ENCODE data around the gene TMEM270. TPM values are rescaled to one million over a fixed set of nuclear protein-coding genes. Genes with fewer than 3 reads are reported as not detected.

TMEM270 gene
- total RNA-seq, 4 donors from 2014 or later = not detected

GRCh38 chr7:73912223-73912622 lies 51.3 kb downstream of the TMEM270 start:
- 86 to 94% methylated on average over 4 to 5 of the region's 5 CpGs for WGBS, 2 donors

More at GRCh38 chr7:73912223-73912622, 51.3 kb downstream of the TMEM270 start:
- no peaks in the 10 kb centered on the region for H3K36me3 ChIP-seq
- intact Hi-C loops (cut with DNase I) = no loop called here
- no peak overlapping the region for H3K4me3 ChIP-seq
- no peak for TF ChIP-seq POLR2A (IDR thresholded peaks at IDR 0.05)
- no peak for TF ChIP-seq CTCF (IDR thresholded peaks at IDR 0.05)
- no peak overlapping the region for H3K27ac ChIP-seq
- no peak for DNase-seq
- no peaks in the 10 kb centered on the region for H3K9me3 ChIP-seq
- H3K27me3 ChIP-seq = no peaks in the 10 kb centered on the region
- peaks cover 8 to 26% (median 9%) of the 10 kb centered on the region in 3 donors for H3K4me1 ChIP-seq

Other genes with a start within 250 kb of the TMEM270 start
- 10 to 100 TPM in 1 of 4 donors, 1 to 10 TPM in 2, under 1 TPM in 1; 0.53 to 13.5 (median 2.9) TPM for gene MLXIPL, start 236.6 kb upstream of the TMEM270 start, total RNA-seq
- 1 to 10 TPM in 1 of 4 donors, under 1 TPM in 1, not detected in 2; 0.97 to 1.3 TPM for gene VPS37D, start 193.3 kb upstream of the TMEM270 start, total RNA-seq
- 1 to 10 TPM; 2.7 to 5.7 (median 4.8) TPM for gene DNAJC30, start 177.7 kb upstream of the TMEM270 start, total RNA-seq
- 10 to 100 TPM; 24.9 to 44.7 (median 42.6) TPM for gene BUD23, start 177.6 kb upstream of the TMEM270 start, total RNA-seq
- gene STX1A, start 141.5 kb upstream of the TMEM270 start, total RNA-seq = 1 to 10 TPM in 3 of 4 donors, under 1 TPM in 1; 0.94 to 4.0 (median 1.8) TPM
- gene ABHD11, start 122.4 kb upstream of the TMEM270 start, total RNA-seq = 10 to 100 TPM in 3 of 4 donors, 1 to 10 TPM in 1; 8.3 to 22.6 (median 19.3) TPM
- 1 to 10 TPM in 1 of 4 donors, not detected in 3; 1.3 TPM for gene CLDN3, start 90.9 kb upstream of the TMEM270 start, total RNA-seq
- gene CLDN4, start 30.2 kb upstream of the TMEM270 start, total RNA-seq = 100 to 1,000 TPM in 3 of 4 donors, 10 to 100 TPM in 1; 99.4 to 436 (median 200) TPM
- 1 to 10 TPM in 1 of 4 donors, under 1 TPM in 1, not detected in 2; 0.34 to 4.4 TPM for gene METTL27, start 18.6 kb upstream of the TMEM270 start, total RNA-seq
- gene ELN, start 167.0 kb downstream of the TMEM270 start, total RNA-seq = 100 to 1,000 TPM in 1 of 4 donors, 10 to 100 TPM in 2, 1 to 10 TPM in 1; 8.9 to 182 (median 20.3) TPM
- gene LIMK1, start 222.6 kb downstream of the TMEM270 start, total RNA-seq = 10 to 100 TPM in 3 of 4 donors, 1 to 10 TPM in 1; 8.0 to 13.2 (median 12.2) TPM